ENCODE measurements around the gene METTL16. TPM values are rescaled to one million over a fixed set of nuclear protein-coding genes. Genes with fewer than 3 reads are reported as not detected.
A peak's percentile ranks its signal among the peaks of the same experiment; 100 is the strongest.
"Not testable (repeated sequence)": the region's sequence is repeated elsewhere in the genome, so short reads cannot be mapped to it uniquely, and the experiment has no call there.

Gene METTL16
- total and polyA plus RNA-seq, 4 experiments from 2014 or later: 7.5 to 51.8 (median 39.5) TPM

- H3K27me3 ChIP-seq (ENCODE audit: insufficient read depth, low read length): no peaks in the 10 kb centered on the region
- H3K36me3 ChIP-seq (ENCODE audit: insufficient read depth, low read length): no peaks in the 10 kb centered on the region
- DNase-seq: no peak
- Mint-ChIP-seq H3K4me1 (no peaks in the 10 kb centered on the region), H3K4me3 (no peak overlapping the region), H3K36me3 (no peaks in the 10 kb centered on the region), H3K27ac (no peak overlapping the region), H3K27me3 (no peaks in the 10 kb centered on the region), H3K9me3 (no peaks in the 10 kb centered on the region)
- H3K27ac ChIP-seq (ENCODE audit: low read depth, low read length): no peak overlapping the region
- POLR2A ChIA-PET (ENCODE audit: partially characterized antibody): no interaction called here
- CTCF ChIA-PET (ENCODE audit: partially characterized antibody): no interaction called here
- intact Hi-C loops (cut with micrococcal nuclease): no loop called here
- H3K4me3 ChIP-seq (ENCODE audit: low read length in 2 of 2): no peak overlapping the region
- no peaks in the 10 kb centered on the region for H3K4me1 ChIP-seq (ENCODE audit: insufficient read depth, low read length)
- no peaks in the 10 kb centered on the region for H3K9me3 ChIP-seq (ENCODE audit: control insufficient read depth in 1 of 2, low read length in 2 of 2)
These were observed 9.6 kb upstream of the METTL16 start for GRCh38 chr17:2521257-2521656.

- H3K4me3 ChIP-seq (ENCODE audit: low read length in 2 of 2): no peak overlapping the region
- ChIA-PET POLR2A (ENCODE audit: partially characterized antibody) (no interaction called here), CTCF (ENCODE audit: partially characterized antibody) (interaction anchor here (0.6 kb wide), 1 partner anchor 265 kb away, joined by 3 read pairs; no protein-coding TSS in a partner anchor)
- H3K27me3 ChIP-seq (ENCODE audit: insufficient read depth, low read length): no peaks in the 10 kb centered on the region
- Mint-ChIP-seq H3K27me3 (no peaks in the 10 kb centered on the region), H3K36me3 (no peaks in the 10 kb centered on the region), H3K4me1 (peaks cover 0 to 4% (median 0%) of the 10 kb centered on the region in 4 donors), H3K9me3 (no peaks in the 10 kb centered on the region), H3K4me3 (no peak overlapping the region), H3K27ac (no peak overlapping the region)
- DNase-seq: no peak
- peaks cover 2% of the 10 kb centered on the region for H3K4me1 ChIP-seq (ENCODE audit: insufficient read depth, low read length)
- H3K9me3 ChIP-seq (ENCODE audit: control insufficient read depth in 1 of 2, low read length in 2 of 2): no peaks in the 10 kb centered on the region
- no peaks in the 10 kb centered on the region for H3K36me3 ChIP-seq (ENCODE audit: insufficient read depth, low read length)
- intact Hi-C loops (cut with micrococcal nuclease): no loop called here
- no peak overlapping the region for H3K27ac ChIP-seq (ENCODE audit: low read depth, low read length)
These were observed 5.9 kb upstream of the METTL16 start for GRCh38 chr17:2517539-2517938.

DNA sequence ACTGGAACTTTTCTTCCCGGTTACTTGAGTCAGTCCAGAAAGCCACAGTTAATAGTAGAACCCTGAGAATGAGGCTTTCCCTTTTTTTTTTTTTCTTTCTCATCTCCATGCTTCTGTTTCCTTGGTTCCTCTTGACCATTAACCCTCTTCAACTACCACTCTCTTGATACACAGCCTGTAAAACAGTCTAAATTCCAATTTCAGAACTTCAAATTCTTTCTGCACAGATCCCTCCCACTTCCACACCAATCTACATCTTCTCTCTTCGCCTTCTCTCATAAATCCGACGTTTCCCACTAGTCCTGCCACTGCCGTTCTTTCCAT is 588 bp downstream of the METTL16 start:
- no peaks in the 10 kb centered on the region for H3K27me3 Mint-ChIP-seq
- H3K27ac Mint-ChIP-seq: no peak overlapping the region
- Histone ChIP-seq H3K36me3 (ENCODE audit: insufficient read depth, low read length) (no peaks in the 10 kb centered on the region), H3K27ac (ENCODE audit: low read depth, low read length) (peak overlapping the region; percentile 77), H3K4me1 (ENCODE audit: insufficient read depth, low read length) (peaks cover 36% of the 10 kb centered on the region), H3K9me3 (ENCODE audit: control insufficient read depth in 1 of 2, low read length in 2 of 2) (no peaks in the 10 kb centered on the region), H3K4me3 (ENCODE audit: low read length in 2 of 2) (peak overlapping the region; percentile 77 to 99), H3K27me3 (ENCODE audit: insufficient read depth, low read length) (no peaks in the 10 kb centered on the region)
- ChIA-PET CTCF (ENCODE audit: partially characterized antibody) (interaction anchor here (1.0 to 1.8 kb wide), 3 partner anchors 11 to 165 kb away, joined by 3 to 7 read pairs (median 5); no protein-coding TSS in a partner anchor), POLR2A (ENCODE audit: partially characterized antibody) (interaction anchor here (0.6 to 2.2 kb wide), 14 partner anchors 11 to 486 kb away, joined by 3 to 26 read pairs (median 4); partner anchors contain the start of genes PAFAH1B1, RTN4RL1, SMG6 and TSR1)
- peaks cover 13 to 20% (median 16%) of the 10 kb centered on the region in 4 donors for H3K4me1 Mint-ChIP-seq
- H3K9me3 Mint-ChIP-seq: no peaks in the 10 kb centered on the region
- H3K36me3 Mint-ChIP-seq: peaks cover 8 to 13% of the 10 kb centered on the region in 2 donors
- H3K4me3 Mint-ChIP-seq: no peak overlapping the region
- intact Hi-C loops (cut with micrococcal nuclease): loop anchor here (1.0 to 2.0 kb wide), 4 partner anchors 82 to 200 kb away; partner anchors contain the start of genes CLUH, MNT and PAFAH1B1
- no peak for DNase-seq

DNA sequence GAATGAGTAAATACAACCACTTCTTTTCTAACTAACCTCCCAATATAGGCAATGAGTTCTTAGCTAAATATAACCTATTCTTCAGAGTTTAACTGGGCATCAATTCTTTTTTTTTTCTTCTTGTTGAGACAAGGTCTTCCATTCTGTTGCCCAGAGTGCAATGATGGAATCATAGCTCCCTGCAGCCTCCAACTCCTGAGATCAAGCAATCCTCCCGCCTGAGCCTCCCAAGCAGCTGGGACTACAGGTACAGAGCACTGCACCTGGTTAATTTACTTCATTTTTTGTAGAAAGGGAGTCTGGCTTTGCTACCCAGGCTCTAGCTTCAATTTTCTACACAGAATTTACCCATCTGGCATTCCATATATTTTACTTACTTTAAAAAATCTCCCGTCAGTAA is 1.1 kb downstream of the METTL16 start:
- intact Hi-C loops (cut with micrococcal nuclease): loop anchor here (2.0 kb wide), 1 partner anchor 110 kb away; the partner anchor contains the start of gene MNT
- POLR2A ChIA-PET (ENCODE audit: partially characterized antibody): interaction anchor here (0.6 to 2.2 kb wide), 6 partner anchors 10 to 181 kb away, joined by 3 to 26 read pairs (median 6); no protein-coding TSS in a partner anchor
- no peaks in the 10 kb centered on the region for H3K27me3 Mint-ChIP-seq

DNA sequence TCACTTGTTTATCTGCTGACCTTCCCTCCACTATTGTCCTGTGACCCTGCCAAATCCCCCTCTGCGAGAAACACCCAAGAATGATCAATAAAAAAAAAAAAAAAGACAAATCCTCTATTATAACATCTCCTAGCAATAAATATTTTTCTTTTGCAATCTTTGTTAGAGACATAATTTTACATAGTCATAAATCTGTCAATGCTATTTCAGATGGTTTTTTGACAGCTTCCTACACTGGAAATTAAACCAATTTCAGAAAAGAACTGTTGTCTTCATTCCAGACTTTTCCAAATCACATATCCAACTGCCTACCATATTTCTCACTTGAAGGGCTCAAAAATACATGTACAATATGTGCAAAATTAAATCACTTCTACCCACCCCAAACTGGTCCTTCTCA is 3.7 kb downstream of the METTL16 start:
- Histone ChIP-seq H3K4me1 (ENCODE audit: insufficient read depth, low read length) (peaks cover 40% of the 10 kb centered on the region), H3K27ac (ENCODE audit: low read depth, low read length) (no peak overlapping the region), H3K9me3 (ENCODE audit: control insufficient read depth in 1 of 2, low read length in 2 of 2) (no peaks in the 10 kb centered on the region), H3K4me3 (ENCODE audit: low read length in 2 of 2) (no peak overlapping the region), H3K36me3 (ENCODE audit: insufficient read depth, low read length) (no peaks in the 10 kb centered on the region), H3K27me3 (ENCODE audit: insufficient read depth, low read length) (no peaks in the 10 kb centered on the region)
- peak overlapping the region in 3 of 7 donors; percentile 5 to 47 (median 32) for H3K27ac Mint-ChIP-seq
- POLR2A ChIA-PET (ENCODE audit: partially characterized antibody): no interaction called here
- peaks cover 22 to 30% of the 10 kb centered on the region in 2 donors for H3K36me3 Mint-ChIP-seq
- H3K4me1 Mint-ChIP-seq: peaks cover 29 to 37% (median 34%) of the 10 kb centered on the region in 4 donors
- intact Hi-C loops (cut with micrococcal nuclease): no loop called here
- no peaks in the 10 kb centered on the region for H3K27me3 Mint-ChIP-seq
- no peak for DNase-seq
- peak overlapping the region in 1 of 8 donors; percentile 15 for H3K4me3 Mint-ChIP-seq
- CTCF ChIA-PET (ENCODE audit: partially characterized antibody): no interaction called here
- H3K9me3 Mint-ChIP-seq: no peaks in the 10 kb centered on the region

More for the DNA sequence above, 1.1 kb downstream of the METTL16 start:
- Mint-ChIP-seq H3K4me1 (peaks cover 18 to 24% (median 21%) of the 10 kb centered on the region in 4 donors), H3K27ac (peak overlapping the region in 1 of 7 donors; percentile 3), H3K36me3 (peaks cover 13 to 17% of the 10 kb centered on the region in 2 donors), H3K4me3 (peak overlapping the region in 1 of 8 donors; percentile 75), H3K9me3 (no peaks in the 10 kb centered on the region)
- Histone ChIP-seq H3K36me3 (ENCODE audit: insufficient read depth, low read length) (no peaks in the 10 kb centered on the region), H3K9me3 (ENCODE audit: control insufficient read depth in 1 of 2, low read length in 2 of 2) (no peaks in the 10 kb centered on the region), H3K27me3 (ENCODE audit: insufficient read depth, low read length) (no peaks in the 10 kb centered on the region), H3K4me3 (ENCODE audit: low read length in 2 of 2) (peak overlapping the region in 1 of 2 donors; percentile 99), H3K4me1 (ENCODE audit: insufficient read depth, low read length) (peaks cover 36% of the 10 kb centered on the region), H3K27ac (ENCODE audit: low read depth, low read length) (peak overlapping the region; percentile 77)
- CTCF ChIA-PET (ENCODE audit: partially characterized antibody): interaction anchor here (1.0 to 1.8 kb wide), 2 partner anchors 11 to 165 kb away, joined by 3 to 7 read pairs; no protein-coding TSS in a partner anchor
- no peak for DNase-seq

DNA sequence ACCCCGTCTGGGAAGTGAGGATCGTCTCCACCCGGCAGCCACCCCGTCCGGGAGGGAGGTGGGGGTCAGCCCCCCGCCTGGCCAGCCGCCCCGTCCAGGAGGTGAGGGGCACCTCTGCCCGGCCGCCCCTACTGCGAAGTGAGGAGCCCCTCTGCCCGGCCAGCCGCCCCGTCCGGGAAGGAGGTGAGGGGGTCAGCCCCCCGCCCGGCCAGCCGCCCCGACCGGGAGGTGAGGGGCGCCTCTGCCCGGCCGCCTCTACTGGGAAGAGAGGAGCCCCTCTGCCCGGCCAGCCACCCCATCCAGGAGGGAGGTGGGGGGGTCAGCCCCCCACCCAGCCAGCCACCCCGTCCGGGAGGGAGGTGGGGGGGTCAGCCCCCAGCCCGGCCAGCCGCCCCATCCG is 4.7 kb downstream of the METTL16 start:
- Mint-ChIP-seq H3K36me3 (peaks cover 27 to 31% of the 10 kb centered on the region in 2 donors), H3K4me1 (peaks cover 31 to 37% (median 34%) of the 10 kb centered on the region in 4 donors)
- H3K4me1 ChIP-seq (ENCODE audit: insufficient read depth, low read length): peaks cover 37% of the 10 kb centered on the region
- H3K27me3 ChIP-seq (ENCODE audit: insufficient read depth, low read length); POLR2A ChIA-PET (ENCODE audit: partially characterized antibody); H3K4me3 ChIP-seq (ENCODE audit: low read length in 2 of 2); H3K4me3 Mint-ChIP-seq; H3K9me3 ChIP-seq (ENCODE audit: control insufficient read depth in 1 of 2, low read length in 2 of 2); H3K9me3 Mint-ChIP-seq; H3K36me3 ChIP-seq (ENCODE audit: insufficient read depth, low read length); H3K27ac Mint-ChIP-seq; DNase-seq; CTCF ChIA-PET (ENCODE audit: partially characterized antibody); H3K27ac ChIP-seq (ENCODE audit: low read depth, low read length); intact Hi-C loops (cut with micrococcal nuclease); H3K27me3 Mint-ChIP-seq: not testable (repeated sequence)

DNA sequence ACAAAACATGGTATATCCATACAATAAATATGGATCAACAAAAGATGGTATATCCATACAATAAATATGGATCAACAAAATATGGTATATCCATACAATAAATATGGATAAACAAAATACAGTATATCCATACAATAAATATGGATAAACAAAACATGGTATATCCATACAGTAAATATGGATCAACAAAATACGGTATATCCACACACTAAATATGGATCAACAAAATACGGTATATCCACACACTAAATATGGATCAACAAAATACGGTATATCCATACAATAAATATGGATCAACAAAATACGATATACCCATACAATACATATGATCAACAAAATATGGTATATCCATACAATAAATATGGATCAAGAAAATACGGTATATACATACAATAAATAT is 8.1 kb downstream of the METTL16 start:
- POLR2A ChIA-PET (ENCODE audit: partially characterized antibody): no interaction called here
- Mint-ChIP-seq H3K27ac (no peak overlapping the region), H3K4me3 (no peak overlapping the region), H3K4me1 (peaks cover 23 to 30% (median 29%) of the 10 kb centered on the region in 4 donors), H3K9me3 (no peaks in the 10 kb centered on the region), H3K27me3 (no peaks in the 10 kb centered on the region), H3K36me3 (peaks cover 42 to 43% of the 10 kb centered on the region in 2 donors)
- DNase-seq: no peak
- Histone ChIP-seq H3K9me3 (ENCODE audit: control insufficient read depth in 1 of 2, low read length in 2 of 2) (no peaks in the 10 kb centered on the region), H3K36me3 (ENCODE audit: insufficient read depth, low read length) (peaks cover 27% of the 10 kb centered on the region), H3K27ac (ENCODE audit: low read depth, low read length) (no peak overlapping the region), H3K4me1 (ENCODE audit: insufficient read depth, low read length) (peaks cover 10% of the 10 kb centered on the region), H3K27me3 (ENCODE audit: insufficient read depth, low read length) (no peaks in the 10 kb centered on the region), H3K4me3 (ENCODE audit: low read length in 2 of 2) (no peak overlapping the region)
- intact Hi-C loops (cut with micrococcal nuclease): no loop called here
- CTCF ChIA-PET (ENCODE audit: partially characterized antibody): no interaction called here

All from CD4-positive, alpha-beta memory T cell (primary cell).